OCI-LY3 (cell line): Measurements from ENCODE around the gene SPOCD1.

Experiments
- H2AFZ ChIP-seq: fragments of 200-600, 300-600 bp; shearing (Covaris generic); 2 replicates; pipeline ENCODE4 v1.6.0; 2014; ENCODE audit warnings: antibody characterized with exemption, low read depth, low read length
- H3K27ac ChIP-seq: fragments of 200-600, 300-600 bp; sonication (generic); 2 replicates; pipeline ENCODE4 v1.5.1; 2014; ENCODE audit warnings: mild to moderate bottlenecking, low read length, moderate library complexity, mixed read lengths
- H3K27me3 ChIP-seq: fragments of 200-600, 300-600 bp; sonication (generic); 2 replicates; pipeline ENCODE4 v1.6.1; 2014; ENCODE audit warnings: low read depth, low read length, mixed read lengths
- H3K36me3 ChIP-seq: fragments of 200-600, 300-600 bp; sonication (generic); replicated peaks from 2 replicates; pipeline ENCODE3; 2014; ENCODE audit warnings: low read depth, low read length, mixed read lengths
- H3K4me1 ChIP-seq: fragments of 300-600, 200-600 bp; sonication (generic); 2 replicates; pipeline ENCODE4 v1.6.1; 2014; ENCODE audit warnings: low read length, mixed read lengths
- H3K4me2 ChIP-seq: fragments of 200-600, 300-600 bp; sonication (generic); 2 replicates; pipeline ENCODE4 v1.6.1; 2014; ENCODE audit warnings: low read length, mixed read lengths
- H3K4me3 ChIP-seq: fragments of 300-600, 200-600 bp; sonication (generic); 2 replicates; pipeline ENCODE4 v1.5.1; 2014; ENCODE audit warnings: antibody characterized with exemption, mild to moderate bottlenecking, low read length, moderate library complexity
- H3K79me2 ChIP-seq: fragments of 300-600, 200-600 bp; shearing (Covaris generic); 2 replicates; pipeline ENCODE4 v1.6.1; 2014; ENCODE audit warnings: mild to moderate bottlenecking, low read length, mixed read lengths
- H3K9ac ChIP-seq: fragments of 300-600, 200-600 bp; shearing (Covaris generic); 2 replicates; pipeline ENCODE4 v1.6.0; 2014; ENCODE audit warnings: mild to moderate bottlenecking, low read length, moderate library complexity
- H3K9me3 ChIP-seq: fragments of 200-600, 300-600 bp; shearing (Covaris generic); 2 replicates; pipeline ENCODE4 v1.6.1; 2014; ENCODE audit warnings: low read length, mixed read lengths; ENCODE audit not compliant: insufficient read depth
- H4K20me1 ChIP-seq: fragments of 200-600, 300-600 bp; sonication (generic); 2 replicates; pipeline ENCODE4 v1.6.1; 2016; ENCODE audit warnings: low read length, mixed read lengths; ENCODE audit not compliant: insufficient read depth
- CTCF ChIP-seq: fragments of 200-600, 300-600 bp; sonication (generic); IDR thresholded peaks from 2 replicates; pipeline ENCODE4 v1.5.1; 2014; ENCODE audit warnings: antibody characterized with exemption, low read length, low read depth
- EZH2phosphoT487 ChIP-seq: fragments of 200-600 bp; shearing (Covaris generic); IDR thresholded peaks from 2 replicates; pipeline ENCODE4 v1.6.1; 2018; ENCODE audit warnings: antibody characterized with exemption, mixed run types, low read depth

Gene SPOCD1

GRCh38 chr1:31788825-31789256 is 27.0 kb downstream of the SPOCD1 start:
- peak overlapping the region; percentile 45 for H3K27ac ChIP-seq

GRCh38 chr1:31788138-31788824 is 27.5 kb downstream of the SPOCD1 start:
- Histone ChIP-seq H3K9me3 (no peaks in the 10 kb centered on the region), H2AFZ (peak overlapping the region; percentile 82; the same call in 1 of the 2 replicates), H3K4me1 (peaks cover 31% of the 10 kb centered on the region), H3K4me3 (peak overlapping the region; percentile 92), H4K20me1 (no peaks in the 10 kb centered on the region), H3K36me3 (no peaks in the 10 kb centered on the region), H3K4me2 (peak overlapping the region; percentile 85), H3K27me3 (no peaks in the 10 kb centered on the region; the same call in 1 of the 2 replicates), H3K79me2 (no peaks in the 10 kb centered on the region), H3K9ac (peak overlapping the region; percentile 87), H3K27ac (peak overlapping the region; percentile 73)
- TF ChIP-seq EZH2phosphoT487 (no peak), CTCF (no peak)

More at GRCh38 chr1:31788825-31789256, 27.0 kb downstream of the SPOCD1 start:
- no peaks in the 10 kb centered on the region for H3K36me3 ChIP-seq
- no peaks in the 10 kb centered on the region for H3K79me2 ChIP-seq
- H4K20me1 ChIP-seq = no peaks in the 10 kb centered on the region
- peak overlapping the region; percentile 92 for H3K4me3 ChIP-seq
- H3K4me2 ChIP-seq = peak overlapping the region; percentile 85
- peaks cover 31% of the 10 kb centered on the region for H3K4me1 ChIP-seq
- H3K9me3 ChIP-seq = no peaks in the 10 kb centered on the region
- no peaks in the 10 kb centered on the region; the same call in 1 of the 2 replicates for H3K27me3 ChIP-seq
- TF ChIP-seq EZH2phosphoT487 (no peak), CTCF (no peak)
- peak overlapping the region; percentile 82; the same call in 1 of the 2 replicates for H2AFZ ChIP-seq
- peak overlapping the region; percentile 87 for H3K9ac ChIP-seq

GRCh38 chr1:31787786-31788137 is 28.1 kb downstream of the SPOCD1 start:
- no peaks in the 10 kb centered on the region; the same call in 1 of the 2 replicates for H3K27me3 ChIP-seq
- no peaks in the 10 kb centered on the region for H3K79me2 ChIP-seq
- H3K27ac ChIP-seq = peak overlapping the region; percentile 25; the same call in 1 of the 2 replicates
- H3K4me2 ChIP-seq = peak overlapping the region; percentile 85
- H2AFZ ChIP-seq = no peak overlapping the region
- TF ChIP-seq EZH2phosphoT487 (no peak), CTCF (no peak)
- H3K36me3 ChIP-seq = no peaks in the 10 kb centered on the region
- H4K20me1 ChIP-seq = no peaks in the 10 kb centered on the region
- peak overlapping the region; percentile 92 for H3K4me3 ChIP-seq
- peak overlapping the region; percentile 87; the same call in 1 of the 2 replicates for H3K9ac ChIP-seq
- no peaks in the 10 kb centered on the region for H3K9me3 ChIP-seq
- peaks cover 31% of the 10 kb centered on the region for H3K4me1 ChIP-seq

- Histone ChIP-seq H3K4me2 (peak overlapping the region; percentile 85), H2AFZ (no peak overlapping the region), H3K4me1 (peaks cover 31% of the 10 kb centered on the region), H3K9ac (no peak overlapping the region), H3K9me3 (no peaks in the 10 kb centered on the region), H3K27me3 (no peaks in the 10 kb centered on the region; the same call in 1 of the 2 replicates), H3K79me2 (no peaks in the 10 kb centered on the region), H3K4me3 (no peak overlapping the region), H3K27ac (0 out of 2 replicates have a peak overlapping the region, but pooled peaks have one; percentile 25), H4K20me1 (no peaks in the 10 kb centered on the region), H3K36me3 (no peaks in the 10 kb centered on the region)
- no peak for TF ChIP-seq EZH2phosphoT487
- TF ChIP-seq CTCF = no peak
These were observed 28.6 kb downstream of the SPOCD1 start for GRCh38 chr1:31787261-31787660.
